WTC11 (cell line): ENCODE measurements around the gene SWAP70. TPM values are rescaled to one million over a fixed set of nuclear protein-coding genes. Genes with fewer than 3 reads are reported as not detected.

ENCODE experiments used
- ATAC-seq: fragments of 200-7000 bp; cut with Tn5 transposase; 2 replicates; pipeline ENCODE4 v1.10.0; 2021; ENCODE audit warnings: mild to moderate bottlenecking, moderate library complexity
- CTCF ChIA-PET: fragments of 300-600 bp; sonication (Branson Sonifier 250); formaldehyde crosslinking; loops from one replicate; lab custom pipeline; 2021; ENCODE audit warnings: antibody characterized with exemption; lab: Charles Lee
- POLR2A ChIA-PET: fragments of 350-600 bp; sonication (Branson Sonifier 250); formaldehyde crosslinking; loops from one replicate; lab custom pipeline; 2021; ENCODE audit warnings: antibody characterized with exemption; lab: Charles Lee
- DNase-seq: peaks from one replicate; pipeline ENCODE4 v3.0.0; 2021; ENCODE audit warnings: low spot score
- H3K27ac Mint-ChIP-seq: 2 replicates; pipeline ENCODE4 v1.8.0; 2021; ENCODE audit warnings: mixed read lengths
- H3K27me3 Mint-ChIP-seq: 2 replicates; pipeline ENCODE4 v1.8.0; 2021; ENCODE audit warnings: low read depth, mild to moderate bottlenecking, moderate library complexity, mixed read lengths
- H3K36me3 Mint-ChIP-seq: 2 replicates; pipeline ENCODE4 v1.8.0; 2021; ENCODE audit warnings: mixed read lengths
- H3K4me1 Mint-ChIP-seq: 2 replicates; pipeline ENCODE4 v1.8.0; 2022; ENCODE audit warnings: mixed read lengths
- H3K4me3 Mint-ChIP-seq: 2 replicates; pipeline ENCODE4 v1.8.0; 2021; ENCODE audit warnings: mild to moderate bottlenecking, moderate library complexity, mixed read lengths
- H3K9me3 Mint-ChIP-seq: 2 replicates; pipeline ENCODE4 v1.8.0; 2021; ENCODE audit warnings: mixed read lengths
- ATF1 ChIP-seq: sonication (generic); formaldehyde crosslinking; IDR thresholded peaks from 2 replicates; pipeline ENCODE4 v1.8.1; 2023; ENCODE audit warnings: mild to moderate bottlenecking, moderate library complexity, missing genetic modification reagents
- CBFB ChIP-seq: sonication (generic); formaldehyde crosslinking; IDR thresholded peaks from 2 replicates; pipeline ENCODE4 v1.8.1; 2022; ENCODE audit warnings: mild to moderate bottlenecking, low read depth, missing genetic modification reagents
- CREM ChIP-seq: sonication (generic); formaldehyde crosslinking; IDR thresholded peaks from 2 replicates; pipeline ENCODE4 v1.8.1; 2022; ENCODE audit warnings: mild to moderate bottlenecking, missing genetic modification reagents, moderate library complexity
- E2F5 ChIP-seq: sonication (generic); formaldehyde crosslinking; IDR thresholded peaks from 2 replicates; pipeline ENCODE4 v1.8.1; 2022; ENCODE audit warnings: mild to moderate bottlenecking, moderate library complexity, missing genetic modification reagents
- EMX1 ChIP-seq: fragments of 250-450 bp; sonication (Bioruptor Pico); IDR thresholded peaks from 2 replicates; pipeline ENCODE4 v1.8.0; 2021; ENCODE audit warnings: mild to moderate bottlenecking
- ERG ChIP-seq: fragments of 250-450 bp; sonication (Bioruptor Pico); IDR thresholded peaks from 2 replicates; pipeline ENCODE4 v1.8.0; 2021; ENCODE audit warnings: mild to moderate bottlenecking
- ESRRA ChIP-seq: sonication (generic); formaldehyde crosslinking; IDR thresholded peaks from 2 replicates; pipeline ENCODE4 v1.8.1; 2022; ENCODE audit warnings: mild to moderate bottlenecking, missing genetic modification reagents, borderline replicate concordance
- ETV6 ChIP-seq: sonication (generic); formaldehyde crosslinking; IDR thresholded peaks from 2 replicates; pipeline ENCODE4 v1.8.1; 2022; ENCODE audit warnings: mild to moderate bottlenecking, missing genetic modification reagents
- GTF2I ChIP-seq: fragments of 250-450 bp; sonication (Bioruptor Pico); conservative IDR thresholded peaks from 2 replicates; pipeline ENCODE4 v1.4.0; 2021; ENCODE audit warnings: mild to moderate bottlenecking
- IRF1 ChIP-seq: sonication (generic); formaldehyde crosslinking; IDR thresholded peaks from 2 replicates; pipeline ENCODE4 v1.8.0; 2023; ENCODE audit warnings: missing genetic modification reagents
- MYBL2 ChIP-seq: sonication (generic); formaldehyde crosslinking; IDR thresholded peaks from 2 replicates; pipeline ENCODE4 v1.8.1; 2023; ENCODE audit warnings: mild to moderate bottlenecking, moderate library complexity, missing genetic modification reagents
- NFATC4 ChIP-seq: fragments of 250-450 bp; sonication (Bioruptor Pico); IDR thresholded peaks from 2 replicates; pipeline ENCODE4 v1.9.0; 2021; ENCODE audit warnings: mild to moderate bottlenecking
- OVOL2 ChIP-seq: fragments of 250-450 bp; sonication (Bioruptor Pico); IDR thresholded peaks from 2 replicates; pipeline ENCODE4 v1.9.0; 2021; ENCODE audit warnings: mild to moderate bottlenecking, borderline replicate concordance
- RORB ChIP-seq: fragments of 250-450 bp; sonication (Bioruptor Pico); IDR thresholded peaks from 2 replicates; pipeline ENCODE4 v1.9.0; 2021; ENCODE audit warnings: mild to moderate bottlenecking
- TP53 ChIP-seq: sonication (generic); formaldehyde crosslinking; IDR thresholded peaks from 2 replicates; pipeline ENCODE4 v1.8.1; 2023; ENCODE audit warnings: mild to moderate bottlenecking, missing genetic modification reagents
- ZBTB43 ChIP-seq: sonication (generic); formaldehyde crosslinking; IDR thresholded peaks from 2 replicates; pipeline ENCODE4 v1.8.1; 2023; ENCODE audit warnings: mild to moderate bottlenecking, missing genetic modification reagents
- ZMAT4 ChIP-seq: fragments of 250-450 bp; sonication (Bioruptor Pico); IDR thresholded peaks from 2 replicates; pipeline ENCODE4 v1.9.0; 2021; ENCODE audit warnings: mild to moderate bottlenecking
- ZNF232 ChIP-seq: sonication (generic); formaldehyde crosslinking; IDR thresholded peaks from 2 replicates; pipeline ENCODE4 v1.8.0; 2022; ENCODE audit warnings: mild to moderate bottlenecking, missing genetic modification reagents
- ZNF263 ChIP-seq: sonication (generic); formaldehyde crosslinking; IDR thresholded peaks from 2 replicates; pipeline ENCODE4 v1.8.1; 2022; ENCODE audit warnings: low read depth, mild to moderate bottlenecking, moderate library complexity, missing genetic modification reagents
- ZNF416 ChIP-seq: fragments of 250-450 bp; sonication (Bioruptor Pico); IDR thresholded peaks from 2 replicates; pipeline ENCODE4 v1.9.0; 2021; ENCODE audit warnings: mild to moderate bottlenecking, inconsistent platforms
- ZNF512 ChIP-seq: sonication (generic); formaldehyde crosslinking; IDR thresholded peaks from 2 replicates; pipeline ENCODE4 v1.8.1; 2022; ENCODE audit warnings: missing genetic modification reagents, borderline replicate concordance
- ZNF671 ChIP-seq: fragments of 250-450 bp; sonication (Bioruptor Pico); IDR thresholded peaks from 2 replicates; pipeline ENCODE4 v1.8.0; 2021; ENCODE audit warnings: mild to moderate bottlenecking
- total RNA-seq: library from RNA; stranded (reverse); gene quantifications from 3 replicates; pipeline ENCODE4 v1.2.3, GENCODE V29; 2021
- TF ChIP-seq, protein P1 (sequence below): sonication (generic); formaldehyde crosslinking; IDR thresholded peaks from 2 replicates; pipeline ENCODE4 v1.8.1; 2022; ENCODE audit warnings: low read depth, missing genetic modification reagents, borderline replicate concordance
- TF ChIP-seq, protein P2 (sequence below): fragments of 200-600 bp; IDR thresholded peaks from 2 replicates; pipeline ENCODE4 v1.8.0; 2022; ENCODE audit warnings: antibody characterized with exemption

Gene SWAP70
- total RNA-seq, 1 experiment from 2014 or later: 24.1 TPM

DNA sequence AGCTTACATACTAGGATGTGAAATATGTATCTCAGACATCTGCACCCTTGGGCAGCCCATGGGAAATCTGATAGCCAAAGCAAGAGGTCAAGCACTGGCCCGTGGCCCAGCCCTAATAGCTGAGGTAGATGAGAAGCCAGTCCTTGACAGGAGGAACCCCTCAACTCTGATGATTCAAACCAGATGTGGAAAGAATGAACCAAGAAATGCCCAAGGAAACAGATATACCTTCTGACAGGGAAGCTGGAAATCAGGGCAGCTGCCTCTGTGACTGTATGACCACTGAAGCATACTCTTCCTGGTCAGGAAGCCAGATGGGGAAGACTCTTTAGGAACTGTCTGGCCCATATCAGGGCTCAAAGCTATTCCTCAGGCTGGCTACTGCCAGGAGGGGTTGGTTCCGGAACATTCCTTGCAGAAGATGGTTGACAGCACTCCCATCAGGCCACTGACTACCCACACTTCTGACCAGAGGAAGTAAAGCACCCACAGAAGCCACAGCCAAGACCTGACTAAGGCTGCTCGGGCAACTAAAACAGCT, 124.2 kb downstream of the SWAP70 start:
- H3K27me3 Mint-ChIP-seq: no peaks in the 10 kb centered on the region
- POLR2A ChIA-PET: interaction anchor here (0.5 to 0.6 kb wide), 2 partner anchors 15 to 191 kb away, joined by 3 read pairs; no protein-coding TSS in a partner anchor
- H3K4me1 Mint-ChIP-seq: no peaks in the 10 kb centered on the region
- DNase-seq (no peak), ATAC-seq (no peak)
- no peak overlapping the region for H3K27ac Mint-ChIP-seq
- no peak overlapping the region for H3K4me3 Mint-ChIP-seq
- TF ChIP-seq MYBL2 (CRISPR knock-in tag): no peak
- TF ChIP-seq ERG (CRISPR knock-in tag): no peak
- no peak for TF ChIP-seq GTF2I (CRISPR knock-in tag)
- TF ChIP-seq ZNF671: no peak
- TF ChIP-seq, protein P1, sequence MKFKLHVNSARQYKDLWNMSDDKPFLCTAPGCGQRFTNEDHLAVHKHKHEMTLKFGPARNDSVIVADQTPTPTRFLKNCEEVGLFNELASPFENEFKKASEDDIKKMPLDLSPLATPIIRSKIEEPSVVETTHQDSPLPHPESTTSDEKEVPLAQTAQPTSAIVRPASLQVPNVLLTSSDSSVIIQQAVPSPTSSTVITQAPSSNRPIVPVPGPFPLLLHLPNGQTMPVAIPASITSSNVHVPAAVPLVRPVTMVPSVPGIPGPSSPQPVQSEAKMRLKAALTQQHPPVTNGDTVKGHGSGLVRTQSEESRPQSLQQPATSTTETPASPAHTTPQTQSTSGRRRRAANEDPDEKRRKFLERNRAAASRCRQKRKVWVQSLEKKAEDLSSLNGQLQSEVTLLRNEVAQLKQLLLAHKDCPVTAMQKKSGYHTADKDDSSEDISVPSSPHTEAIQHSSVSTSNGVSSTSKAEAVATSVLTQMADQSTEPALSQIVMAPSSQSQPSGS (CRISPR knock-in tag): no peak
- TF ChIP-seq TP53 (CRISPR knock-in tag): no peak
- no peak for TF ChIP-seq ZNF263
- TF ChIP-seq ZNF512 (CRISPR knock-in tag): no peak
- no peak for TF ChIP-seq ETV6 (CRISPR knock-in tag)
- TF ChIP-seq ATF1 (CRISPR knock-in tag): no peak
- TF ChIP-seq ESRRA (CRISPR knock-in tag): no peak
- TF ChIP-seq ZNF416 (CRISPR knock-in tag): no peak
- TF ChIP-seq OVOL2: no peak
- H3K36me3 Mint-ChIP-seq: peaks cover 23% of the 10 kb centered on the region
- H3K9me3 Mint-ChIP-seq: no peaks in the 10 kb centered on the region
- CTCF ChIA-PET: interaction anchor here (0.5 kb wide), 1 partner anchor 100 kb away, joined by 4 read pairs; no protein-coding TSS in a partner anchor

GRCh38 chr11:9789910-9790309, 126.0 kb downstream of the SWAP70 start:
- Mint-ChIP-seq H3K4me3 (no peak overlapping the region), H3K36me3 (peaks cover 22% of the 10 kb centered on the region), H3K27me3 (no peaks in the 10 kb centered on the region), H3K9me3 (no peaks in the 10 kb centered on the region), H3K27ac (no peak overlapping the region), H3K4me1 (no peaks in the 10 kb centered on the region)
- ChIA-PET POLR2A (no interaction called here), CTCF (no interaction called here)
- DNase-seq (no peak), ATAC-seq (no peak)
- TF ChIP-seq IRF1 (no peak), RORB (CRISPR knock-in tag) (no peak), ZNF232 (CRISPR knock-in tag) (no peak), CREM (CRISPR knock-in tag) (no peak), CBFB (CRISPR knock-in tag) (no peak), ZMAT4 (CRISPR knock-in tag) (no peak)

- H3K4me3 Mint-ChIP-seq: no peak overlapping the region
- no peak overlapping the region for H3K27ac Mint-ChIP-seq
- H3K9me3 Mint-ChIP-seq: no peaks in the 10 kb centered on the region
- CTCF ChIA-PET: no interaction called here
- H3K27me3 Mint-ChIP-seq: no peaks in the 10 kb centered on the region
- no peaks in the 10 kb centered on the region for H3K4me1 Mint-ChIP-seq
- no peak for DNase-seq
- POLR2A ChIA-PET: no interaction called here
- peaks cover 19% of the 10 kb centered on the region for H3K36me3 Mint-ChIP-seq
- ATAC-seq: no peak
- TF ChIP-seq NFATC4 (CRISPR knock-in tag): no peak
- TF ChIP-seq, protein P2, sequence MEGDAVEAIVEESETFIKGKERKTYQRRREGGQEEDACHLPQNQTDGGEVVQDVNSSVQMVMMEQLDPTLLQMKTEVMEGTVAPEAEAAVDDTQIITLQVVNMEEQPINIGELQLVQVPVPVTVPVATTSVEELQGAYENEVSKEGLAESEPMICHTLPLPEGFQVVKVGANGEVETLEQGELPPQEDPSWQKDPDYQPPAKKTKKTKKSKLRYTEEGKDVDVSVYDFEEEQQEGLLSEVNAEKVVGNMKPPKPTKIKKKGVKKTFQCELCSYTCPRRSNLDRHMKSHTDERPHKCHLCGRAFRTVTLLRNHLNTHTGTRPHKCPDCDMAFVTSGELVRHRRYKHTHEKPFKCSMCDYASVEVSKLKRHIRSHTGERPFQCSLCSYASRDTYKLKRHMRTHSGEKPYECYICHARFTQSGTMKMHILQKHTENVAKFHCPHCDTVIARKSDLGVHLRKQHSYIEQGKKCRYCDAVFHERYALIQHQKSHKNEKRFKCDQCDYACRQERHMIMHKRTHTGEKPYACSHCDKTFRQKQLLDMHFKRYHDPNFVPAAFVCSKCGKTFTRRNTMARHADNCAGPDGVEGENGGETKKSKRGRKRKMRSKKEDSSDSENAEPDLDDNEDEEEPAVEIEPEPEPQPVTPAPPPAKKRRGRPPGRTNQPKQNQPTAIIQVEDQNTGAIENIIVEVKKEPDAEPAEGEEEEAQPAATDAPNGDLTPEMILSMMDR: no peak
- no peak for TF ChIP-seq ZBTB43
- no peak for TF ChIP-seq EMX1 (CRISPR knock-in tag)
- TF ChIP-seq E2F5 (CRISPR knock-in tag): no peak
Measured at GRCh38 chr11:9790703-9791102, 126.8 kb downstream of the SWAP70 start.
